IMR-90 (cell line): Measurements from ENCODE around the gene FUT1. TPM values are rescaled to one million over a fixed set of nuclear protein-coding genes. Genes with fewer than 3 reads are reported as not detected.

Source experiments
- ATAC-seq: fragments of 200-7000 bp; cut with Tn5 transposase; 2 replicates; pipeline ENCODE4 v1.9.1; 2020; ENCODE audit warnings: low read depth, mild to moderate bottlenecking, moderate library complexity
- BruUV-seq: library from RNA; stranded (reverse); fragments of 400-500 nt; replicated peaks from 2 replicates; lab custom pipeline; 2021; lab: Mats Ljungman, UMichigan
- CTCF ChIA-PET: fragments of 300-600 bp; formaldehyde crosslinking; extraction: SDS; loops from one replicate; lab custom pipeline; 2021; ENCODE audit warnings: antibody characterized with exemption; lab: Yijun Ruan, JAX
- POLR2A ChIA-PET: fragments of 300-600 bp; sonication (Branson Sonifier 250); formaldehyde crosslinking; loops from one replicate; lab custom pipeline; 2022; ENCODE audit warnings: antibody characterized with exemption; ENCODE audit not compliant: unreplicated experiment; lab: Charles Lee
- DNase-seq: peaks from one replicate; pipeline ENCODE4 v3.0.0; 2013
- H2AFZ ChIP-seq: replicated peaks from 2 replicates; pipeline ENCODE3; 2013; ENCODE audit warnings: low read length, mild to moderate bottlenecking; ENCODE audit not compliant: poor library complexity
- H2AK5ac ChIP-seq: 2 replicates; pipeline ENCODE4 v1.6.1; 2013; ENCODE audit warnings: low read depth, low read length, inconsistent platforms
- H2AK9ac ChIP-seq: replicated peaks from 2 replicates; pipeline ENCODE3; 2013; ENCODE audit warnings: mild to moderate bottlenecking, low read depth, low read length, moderate library complexity; ENCODE audit not compliant: poor library complexity
- H2BK120ac ChIP-seq: 2 replicates; pipeline ENCODE4 v1.6.1; 2013; ENCODE audit warnings: low read depth, low read length, inconsistent platforms
- H2BK15ac ChIP-seq: 3 replicates; pipeline ENCODE4 v1.6.1; 2013; ENCODE audit warnings: low read depth, low read length, inconsistent platforms
- H2BK20ac ChIP-seq: 2 replicates; pipeline ENCODE4 v1.6.1; 2013; ENCODE audit warnings: low read depth, mild to moderate bottlenecking, inconsistent platforms, low read length, moderate library complexity
- H2BK5ac ChIP-seq: 2 replicates; pipeline ENCODE4 v1.6.1; 2013; ENCODE audit warnings: mild to moderate bottlenecking, low read depth, low read length, inconsistent platforms; ENCODE audit not compliant: poor library complexity, severe bottlenecking
- H3K14ac ChIP-seq: replicated peaks from 2 replicates; pipeline ENCODE4 v1.6.1; 2013; ENCODE audit warnings: low read depth, low read length, inconsistent platforms
- H3K18ac ChIP-seq: 2 replicates; pipeline ENCODE4 v1.6.1; 2013; ENCODE audit warnings: low read depth, low read length, control low read depth
- H3K23ac ChIP-seq: 2 replicates; pipeline ENCODE4 v1.6.1; 2013; ENCODE audit warnings: low read depth, low read length, inconsistent platforms
- H3K27ac ChIP-seq: 2 replicates; pipeline ENCODE4 v1.5.1; 2013; ENCODE audit warnings: mild to moderate bottlenecking, control low read depth, low read length; ENCODE audit not compliant: insufficient read depth
- H3K27me3 ChIP-seq: 2 replicates; pipeline ENCODE4 v1.6.1; 2013; ENCODE audit warnings: low read length; ENCODE audit not compliant: control insufficient read depth, insufficient read depth
- H3K36me3 ChIP-seq: 2 replicates; pipeline ENCODE4 v1.6.1; 2013; ENCODE audit warnings: low read length, mixed read lengths; ENCODE audit not compliant: control insufficient read depth, insufficient read depth
- H3K4ac ChIP-seq: 2 replicates; pipeline ENCODE4 v1.6.1; 2013; ENCODE audit warnings: low read depth, low read length, inconsistent platforms
- H3K4me1 ChIP-seq: 2 replicates; pipeline ENCODE4 v1.6.1; 2013; ENCODE audit warnings: low read length, mixed read lengths; ENCODE audit not compliant: control insufficient read depth, insufficient read depth
- H3K4me2 ChIP-seq: 2 replicates; pipeline ENCODE4 v1.6.1; 2013; ENCODE audit warnings: low read depth, mild to moderate bottlenecking, control low read depth, low read length, moderate library complexity
- H3K4me3 ChIP-seq: 2 replicates; pipeline ENCODE4 v1.5.1; 2013; ENCODE audit warnings: low read depth, mild to moderate bottlenecking, control low read depth, low read length, moderate library complexity; ENCODE audit not compliant: insufficient read depth
- H3K56ac ChIP-seq: 2 replicates; pipeline ENCODE4 v1.6.1; 2013; ENCODE audit warnings: low read length, inconsistent platforms; ENCODE audit not compliant: insufficient read depth; ENCODE audit errors: extremely low read depth
- H3K79me1 ChIP-seq, 2 experiments: 2 replicates each; pipeline ENCODE4 v1.6.1; 2013; ENCODE audit warnings: low read length in 2 of 2, inconsistent platforms in 1 of 2, low read depth in 1 of 2
- H3K9ac ChIP-seq: 2 replicates; pipeline ENCODE4 v1.6.1; 2013; ENCODE audit warnings: low read depth, low read length, control low read depth
- H3K9me1 ChIP-seq: 2 replicates; pipeline ENCODE4 v1.6.1; 2013; ENCODE audit warnings: low read length, inconsistent platforms; ENCODE audit not compliant: insufficient read depth
- H3K9me3 ChIP-seq: 2 replicates; pipeline ENCODE4 v1.6.1; 2013; ENCODE audit warnings: low read length; ENCODE audit not compliant: control insufficient read depth, insufficient read depth
- H4K20me1 ChIP-seq: 2 replicates; pipeline ENCODE4 v1.6.1; 2013; ENCODE audit warnings: low read length, inconsistent platforms; ENCODE audit not compliant: insufficient read depth
- H4K5ac ChIP-seq: 2 replicates; pipeline ENCODE4 v1.6.1; 2013; ENCODE audit warnings: mild to moderate bottlenecking, low read depth, low read length, control low read depth
- H4K8ac ChIP-seq, 2 experiments: 2 replicates each; pipeline ENCODE4 v1.6.1; 2013; ENCODE audit warnings: low read depth in 2 of 2, low read length in 2 of 2, control low read depth in 1 of 2, inconsistent platforms in 1 of 2
- H4K91ac ChIP-seq: 2 replicates; pipeline ENCODE4 v1.6.1; 2013; ENCODE audit warnings: low read depth, low read length, inconsistent platforms; ENCODE audit not compliant: insufficient read depth
- FOS ChIP-seq: fragments of 150-350 bp; IDR thresholded peaks from 2 replicates; pipeline ENCODE4 v1.6.1; 2016; ENCODE audit warnings: low read depth, low read length
- WGBS, 2 experiments: methylation state at CpG; one replicate each; pipeline versions ENCODE4 v1.1.5 to v1.1.7; 2013; ENCODE audit warnings: missing lambda C conversion rate in 2 of 2; ENCODE audit not compliant: insufficient read length in 1 of 2; ENCODE audit errors: extremely low coverage in 2 of 2; 5-methylcytosine and 5-hydroxymethylcytosine counted together
- dilution Hi-C: fragments of 300-500 bp; cut with HindIII; formaldehyde crosslinking; loops from one replicate; pipeline ENCODE4 v1.14.3; 2018; ENCODE audit warnings: low sequenced_read_pairs; ENCODE audit not compliant: unreplicated experiment
- in situ Hi-C: fragments of 300-500 bp; cut with MboI; formaldehyde crosslinking; loops from 3 replicates; pipeline ENCODE4 v1.14.3; 2019; ENCODE audit warnings: low sequenced_read_pairs, inconsistent platforms, mixed read lengths
- intact Hi-C: fragments of 100-400 bp; cut with micrococcal nuclease; formaldehyde crosslinking; loops from 2 replicates; pipeline ENCODE4 v1.10.0; 2022
- polyA plus RNA-seq, 3 experiments: library from polyadenylated mRNA; depleted of rRNA; stranded (reverse); fragments of >200 nt; gene quantifications; 2 replicates each; pipeline ENCODE4 v1.2.3, GENCODE V29; 2012; ENCODE audit warnings: low replicate concordance in 1 of 3
- total RNA-seq: library from RNA; depleted of rRNA; stranded (reverse); fragments of >200 nt; gene quantifications from 2 replicates; pipeline ENCODE4 v1.2.3, GENCODE V29; 2012

The FUT1 gene
- total and polyA plus RNA-seq, 2 of the 4 experiments (the other 2 are of a cell fraction), result 0.09 to 0.18 TPM

DNA sequence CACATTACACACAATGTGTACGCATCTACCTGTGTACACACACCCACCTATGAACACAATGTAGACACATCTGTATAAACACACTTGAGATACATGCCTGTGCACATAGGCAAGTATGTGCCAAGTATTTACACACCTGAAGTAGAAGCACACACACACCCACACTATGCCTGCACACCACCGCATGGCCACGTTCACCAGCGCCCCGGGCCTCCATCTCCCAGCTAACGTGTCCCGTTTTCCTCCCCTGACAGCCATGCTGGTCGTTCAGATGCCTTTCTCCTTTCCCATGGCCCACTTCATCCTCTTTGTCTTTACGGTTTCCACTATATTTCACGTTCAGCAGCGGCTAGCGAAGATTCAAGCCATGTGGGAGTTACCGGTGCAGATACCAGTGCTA lies 49.7 kb downstream of the FUT1 start:
- Histone ChIP-seq H4K5ac (no peak overlapping the region), H2AFZ (no peak overlapping the region), H2BK15ac (no peak overlapping the region), H3K4ac (no peak overlapping the region), H2BK120ac (no peak overlapping the region), H3K27me3 (no peaks in the 10 kb centered on the region), H2AK9ac (no peak overlapping the region), H3K14ac (no peak overlapping the region), H4K91ac (no peak overlapping the region), H3K9me3 (no peaks in the 10 kb centered on the region), H3K4me3 (no peak overlapping the region), H3K79me1 (no peaks in the 10 kb centered on the region), H3K23ac (no peak overlapping the region), H2BK5ac (no peak overlapping the region), H3K56ac (no peak overlapping the region), H3K18ac (no peak overlapping the region), H3K4me1 (peaks cover 4% of the 10 kb centered on the region), H3K9ac (no peak overlapping the region), H3K27ac (no peak overlapping the region), H2BK20ac (no peak overlapping the region), H3K36me3 (peaks cover 5% of the 10 kb centered on the region), H3K9me1 (no peaks in the 10 kb centered on the region), H2AK5ac (no peak overlapping the region), H4K20me1 (no peaks in the 10 kb centered on the region), H3K4me2 (no peak overlapping the region), H4K8ac (no peak overlapping the region)
- CTCF ChIA-PET, result no interaction called here
- in situ Hi-C loops, result no loop called here
- dilution Hi-C loops, result no loop called here
- intact Hi-C loops, result no loop called here
- DNase-seq, result no peak
- BruUV-seq, result no TSS peak
- TF ChIP-seq FOS, result no peak
- no peak for ATAC-seq
- POLR2A ChIA-PET, result no interaction called here
- 60% methylated on average over 1 of the region's 13 CpGs; no CpG with 5 or more reads in 1 of the 2 experiments for WGBS, 2 experiments
